ENCODE data around the gene UGT1A10.

The UGT1A10 gene

GRCh38 chr2:233799716-233800115, 163.5 kb downstream of the UGT1A10 start:
- TF ChIP-seq TEAD4 (IDR thresholded peaks at IDR 0.05) (no peak), EGR1 (IDR thresholded peaks at IDR 0.05) (no peak)

DNA sequence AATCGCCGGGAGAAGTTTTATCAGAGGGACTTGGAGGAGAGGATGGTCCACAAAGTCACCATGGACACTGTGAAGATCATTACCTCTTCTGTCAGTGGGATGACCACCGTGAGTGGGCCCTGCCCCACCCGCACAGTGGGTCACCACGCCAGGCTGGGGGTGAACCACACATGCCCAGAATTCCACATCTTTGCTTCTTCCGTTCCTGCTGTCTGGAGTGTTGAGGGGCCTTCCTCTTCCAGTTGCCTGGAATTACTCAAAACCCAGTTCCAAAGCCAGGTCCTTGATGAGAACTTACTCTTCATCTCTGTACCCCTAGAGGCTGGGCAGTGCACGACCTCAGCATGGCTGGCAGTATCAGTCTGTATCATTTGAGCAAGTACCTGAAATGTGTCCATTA, 164.0 kb downstream of the UGT1A10 start:
- TF ChIP-seq RAD21 (IDR thresholded peaks at IDR 0.05; ENCODE audit: low read depth) (no peak), EGR1 (IDR thresholded peaks at IDR 0.05) (no peak), TCF12 (IDR thresholded peaks at IDR 0.05; ENCODE audit: low read depth) (no peak), EP300 (IDR thresholded peaks at IDR 0.05; ENCODE audit: borderline replicate concordance) (no peak), MAX (IDR thresholded peaks at IDR 0.05) (no peak), FOXM1 (IDR thresholded peaks at IDR 0.05; ENCODE audit: borderline replicate concordance, low read depth) (no peak), TAF1 (IDR thresholded peaks at IDR 0.05; ENCODE audit: low read depth) (no peak), NFIC (IDR thresholded peaks at IDR 0.05) (no peak), CEBPB (IDR thresholded peaks at IDR 0.05) (no peak), CREB1 (IDR thresholded peaks at IDR 0.05; ENCODE audit: low read depth) (no peak), TEAD4 (IDR thresholded peaks at IDR 0.05) (no peak), YY1 (IDR thresholded peaks at IDR 0.05; ENCODE audit: low read depth) (no peak), REST (IDR thresholded peaks at IDR 0.05; ENCODE audit: low read depth) (no peak)
- TF ChIP-seq, protein P1, sequence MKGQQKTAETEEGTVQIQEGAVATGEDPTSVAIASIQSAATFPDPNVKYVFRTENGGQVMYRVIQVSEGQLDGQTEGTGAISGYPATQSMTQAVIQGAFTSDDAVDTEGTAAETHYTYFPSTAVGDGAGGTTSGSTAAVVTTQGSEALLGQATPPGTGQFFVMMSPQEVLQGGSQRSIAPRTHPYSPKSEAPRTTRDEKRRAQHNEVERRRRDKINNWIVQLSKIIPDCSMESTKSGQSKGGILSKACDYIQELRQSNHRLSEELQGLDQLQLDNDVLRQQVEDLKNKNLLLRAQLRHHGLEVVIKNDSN (IDR thresholded peaks at IDR 0.05): no peak

GRCh38 chr2:233801357-233802131, 165.3 kb downstream of the UGT1A10 start:
- no peak for TF ChIP-seq TAF1 (IDR thresholded peaks at IDR 0.05; ENCODE audit: low read depth)
- no peak for TF ChIP-seq EGR1 (IDR thresholded peaks at IDR 0.05)
- TF ChIP-seq NFIC (IDR thresholded peaks at IDR 0.05): no peak
- TF ChIP-seq MAX (IDR thresholded peaks at IDR 0.05): no peak
- no peak for TF ChIP-seq TEAD4 (IDR thresholded peaks at IDR 0.05)
- no peak for TF ChIP-seq ZBTB7A (IDR thresholded peaks at IDR 0.05; ENCODE audit: low read depth)
- no peak for TF ChIP-seq REST (IDR thresholded peaks at IDR 0.05; ENCODE audit: low read depth)
- TF ChIP-seq TCF12 (IDR thresholded peaks at IDR 0.05; ENCODE audit: low read depth): no peak
- TF ChIP-seq CEBPB (IDR thresholded peaks at IDR 0.05): no peak
- TF ChIP-seq CREB1 (IDR thresholded peaks at IDR 0.05; ENCODE audit: low read depth): no peak
- TF ChIP-seq, protein P1 (IDR thresholded peaks at IDR 0.05): no peak

- no peak for TF ChIP-seq FOXM1 (IDR thresholded peaks at IDR 0.05; ENCODE audit: borderline replicate concordance, low read depth)
Observed at GRCh38 chr2:233802132-233802815, 166.0 kb downstream of the UGT1A10 start.

DNA sequence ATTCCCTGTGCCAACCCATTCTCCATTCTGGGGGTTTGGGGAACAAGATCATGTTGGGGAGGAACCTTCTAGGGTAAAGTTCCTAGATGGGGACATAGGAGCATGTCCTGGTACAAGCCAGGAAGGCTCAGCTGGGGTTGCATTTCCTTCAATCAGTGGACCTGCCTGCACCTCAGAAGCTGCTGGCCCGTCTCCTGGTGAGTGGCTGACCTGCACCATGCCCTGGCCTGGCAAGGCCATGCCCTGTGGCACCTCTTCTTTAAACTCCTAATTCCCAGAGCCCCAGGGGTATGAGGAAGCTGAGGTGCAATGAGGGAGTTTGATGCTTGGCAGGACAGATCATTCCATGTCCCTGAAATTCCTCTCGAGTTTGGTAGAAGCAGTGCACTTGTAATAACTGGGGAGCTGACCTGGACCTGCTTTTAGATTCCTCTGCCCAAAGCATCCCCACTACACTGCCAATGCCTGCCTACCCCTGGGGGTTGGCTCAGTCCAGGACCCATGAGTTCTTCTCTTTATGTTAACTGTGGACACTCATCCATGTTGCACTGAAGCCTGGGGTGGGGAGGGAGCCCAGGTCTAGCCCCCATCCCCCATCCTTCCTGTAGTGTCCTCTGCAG, 167.2 kb downstream of the UGT1A10 start:
- no peak for TF ChIP-seq YY1 (IDR thresholded peaks at IDR 0.05; ENCODE audit: low read depth)
- TF ChIP-seq NFIC (IDR thresholded peaks at IDR 0.05): no peak

DNA sequence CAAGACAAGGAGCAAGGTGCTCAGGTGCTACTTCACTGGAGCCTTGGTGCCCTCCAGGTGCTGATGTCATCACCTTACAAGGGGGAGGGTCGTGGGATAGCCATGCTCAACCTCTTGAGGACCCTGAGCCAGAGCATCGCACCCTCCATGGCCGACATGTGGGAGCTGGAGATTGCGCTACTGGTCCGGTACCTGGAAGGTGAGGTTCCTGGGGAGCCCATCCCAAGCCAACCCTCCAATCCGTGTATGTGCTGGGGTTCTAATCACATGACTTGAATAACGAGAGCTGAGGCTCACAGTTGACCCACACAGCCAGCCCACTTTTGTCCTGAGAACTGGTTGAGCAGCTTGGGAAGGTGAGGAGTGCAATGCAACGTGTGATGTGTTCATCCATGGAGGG, 167.7 kb downstream of the UGT1A10 start:
- TF ChIP-seq EGR1 (IDR thresholded peaks at IDR 0.05) (no peak), EP300 (IDR thresholded peaks at IDR 0.05; ENCODE audit: borderline replicate concordance) (no peak), FOXM1 (IDR thresholded peaks at IDR 0.05; ENCODE audit: borderline replicate concordance, low read depth) (no peak), CREB1 (IDR thresholded peaks at IDR 0.05; ENCODE audit: low read depth) (no peak), TEAD4 (IDR thresholded peaks at IDR 0.05) (no peak), ZBTB7A (IDR thresholded peaks at IDR 0.05; ENCODE audit: low read depth) (no peak), REST (IDR thresholded peaks at IDR 0.05; ENCODE audit: low read depth) (no peak), TCF12 (IDR thresholded peaks at IDR 0.05; ENCODE audit: low read depth) (no peak), TAF1 (IDR thresholded peaks at IDR 0.05; ENCODE audit: low read depth) (no peak), NFIC (IDR thresholded peaks at IDR 0.05) (no peak), MAX (IDR thresholded peaks at IDR 0.05) (no peak), YY1 (IDR thresholded peaks at IDR 0.05; ENCODE audit: low read depth) (no peak), CEBPB (IDR thresholded peaks at IDR 0.05) (no peak), RAD21 (IDR thresholded peaks at IDR 0.05; ENCODE audit: low read depth) (no peak)
- TF ChIP-seq, protein P1 (IDR thresholded peaks at IDR 0.05): no peak

Data from Ishikawa (cell line).